T-helper 17 cell (primary cell): ENCODE measurements around the gene OR9A2. TPM values are rescaled to one million over a fixed set of nuclear protein-coding genes. Genes with fewer than 3 reads are reported as not detected.

Experiments
- ATAC-seq: fragments of 150-1000 bp; cut with Tn5 transposase; 2 replicates; pipeline ENCODE4 v1.10.0; 2021; ENCODE audit warnings: mild to moderate bottlenecking, moderate library complexity
- DNase-seq, 3 donors: peaks; one replicate each; pipeline versions ENCODE4 v3.0.0 to v3.0.0-alpha.2; 2020 to 2021
- H3K9me3 ChIP-seq: one replicate; pipeline ENCODE4 v1.7.0; 2013; ENCODE audit warnings: low read length, mild to moderate bottlenecking; ENCODE audit not compliant: control insufficient read depth, poor library complexity, severe bottlenecking
- H3K27ac Mint-ChIP-seq: one replicate; pipeline ENCODE4 v1.8.0; 2022; ENCODE audit warnings: mild to moderate bottlenecking, moderate library complexity, mixed read lengths
- H3K27me3 Mint-ChIP-seq: one replicate; pipeline ENCODE4 v1.8.0; 2022; ENCODE audit warnings: mixed read lengths
- H3K36me3 Mint-ChIP-seq: one replicate; pipeline ENCODE4 v1.8.0; 2022; ENCODE audit warnings: low read depth, mixed read lengths
- H3K4me1 Mint-ChIP-seq: one replicate; pipeline ENCODE4 v1.8.0; 2022; ENCODE audit warnings: mild to moderate bottlenecking, mixed read lengths
- H3K4me3 Mint-ChIP-seq: one replicate; pipeline ENCODE4 v1.8.0; 2022; ENCODE audit warnings: mild to moderate bottlenecking, moderate library complexity, mixed read lengths
- total RNA-seq, 4 donors: library from RNA in 2 of 4; stranded (reverse) in 2 of 4; gene quantifications; one replicate each; pipeline ENCODE4 v1.2.3 and lab custom pipeline; 2022 to 2026

The OR9A2 gene, protein sequence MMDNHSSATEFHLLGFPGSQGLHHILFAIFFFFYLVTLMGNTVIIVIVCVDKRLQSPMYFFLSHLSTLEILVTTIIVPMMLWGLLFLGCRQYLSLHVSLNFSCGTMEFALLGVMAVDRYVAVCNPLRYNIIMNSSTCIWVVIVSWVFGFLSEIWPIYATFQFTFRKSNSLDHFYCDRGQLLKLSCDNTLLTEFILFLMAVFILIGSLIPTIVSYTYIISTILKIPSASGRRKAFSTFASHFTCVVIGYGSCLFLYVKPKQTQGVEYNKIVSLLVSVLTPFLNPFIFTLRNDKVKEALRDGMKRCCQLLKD
- total RNA-seq (not detected), total RNA-seq (lab: John Stamatoyannopoulos, UW) (0 reads per million in 2 donors)

DNA sequence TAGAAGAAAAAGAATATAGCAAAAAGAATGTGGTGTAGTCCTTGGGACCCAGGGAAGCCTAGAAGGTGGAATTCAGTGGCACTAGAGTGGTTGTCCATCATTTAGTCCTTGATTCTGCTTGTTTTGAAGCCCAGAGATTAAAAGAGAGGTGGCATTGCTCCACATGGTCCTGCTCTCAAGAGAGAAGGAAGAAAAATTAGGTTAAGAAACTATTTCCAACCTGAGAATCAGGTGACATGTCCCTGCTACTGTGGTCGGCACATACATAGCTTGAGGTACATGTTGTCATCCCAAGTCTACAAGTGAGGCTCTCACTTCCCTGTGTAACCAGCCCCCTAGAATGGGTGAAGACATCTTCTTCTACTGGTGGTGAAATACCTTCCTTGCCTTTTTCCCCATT, at the start of gene OR9A2:
OR9A2 (minus strand) TSS at position 101 of the 400 bp plus-strand sequence; CDS start at position 101, 0 bp downstream.
- peaks cover 2% of the 10 kb centered on the region for H3K36me3 Mint-ChIP-seq
- ATAC-seq (no peak), DNase-seq (no peak)
- no peak within 1 kb of the TSS for H3K27ac Mint-ChIP-seq
- H3K27me3 Mint-ChIP-seq: peaks cover 50% of the 10 kb centered on the region
- H3K9me3 ChIP-seq: no peaks in the 10 kb centered on the region
- H3K4me1 Mint-ChIP-seq: no peaks in the 10 kb centered on the region
- H3K4me3 Mint-ChIP-seq: no peak within 1 kb of the TSS

- H3K27ac Mint-ChIP-seq: no peak overlapping the region
- H3K4me3 Mint-ChIP-seq: no peak overlapping the region
- peaks cover 52% of the 10 kb centered on the region for H3K27me3 Mint-ChIP-seq
- DNase-seq (no peak), ATAC-seq (no peak)
- H3K4me1 Mint-ChIP-seq: no peaks in the 10 kb centered on the region
- H3K9me3 ChIP-seq: no peaks in the 10 kb centered on the region
- no peaks in the 10 kb centered on the region for H3K36me3 Mint-ChIP-seq
Observed at GRCh38 chr7:143074141-143074540, 47.2 kb upstream of the OR9A2 start.

GRCh38 chr7:143073556-143073955, 46.6 kb upstream of the OR9A2 start:
- Mint-ChIP-seq H3K4me3 (no peak overlapping the region), H3K36me3 (no peaks in the 10 kb centered on the region), H3K27ac (no peak overlapping the region), H3K27me3 (peaks cover 50% of the 10 kb centered on the region), H3K4me1 (no peaks in the 10 kb centered on the region)
- ATAC-seq (no peak), DNase-seq (no peak)
- no peaks in the 10 kb centered on the region for H3K9me3 ChIP-seq

GRCh38 chr7:143069912-143070500, 43.1 kb upstream of the OR9A2 start:
- no peaks in the 10 kb centered on the region for H3K36me3 Mint-ChIP-seq
- H3K9me3 ChIP-seq: no peaks in the 10 kb centered on the region
- H3K4me1 Mint-ChIP-seq: no peaks in the 10 kb centered on the region
- peaks cover 33% of the 10 kb centered on the region for H3K27me3 Mint-ChIP-seq
- DNase-seq (no peak), ATAC-seq (no peak)
- no peak overlapping the region for H3K27ac Mint-ChIP-seq
- H3K4me3 Mint-ChIP-seq: no peak overlapping the region

GRCh38 chr7:143068446-143068845, 41.5 kb upstream of the OR9A2 start:
- Mint-ChIP-seq H3K36me3 (no peaks in the 10 kb centered on the region), H3K4me3 (no peak overlapping the region), H3K27me3 (peaks cover 24% of the 10 kb centered on the region), H3K27ac (no peak overlapping the region), H3K4me1 (no peaks in the 10 kb centered on the region)
- ATAC-seq (no peak), DNase-seq (no peak)
- no peaks in the 10 kb centered on the region for H3K9me3 ChIP-seq

DNA sequence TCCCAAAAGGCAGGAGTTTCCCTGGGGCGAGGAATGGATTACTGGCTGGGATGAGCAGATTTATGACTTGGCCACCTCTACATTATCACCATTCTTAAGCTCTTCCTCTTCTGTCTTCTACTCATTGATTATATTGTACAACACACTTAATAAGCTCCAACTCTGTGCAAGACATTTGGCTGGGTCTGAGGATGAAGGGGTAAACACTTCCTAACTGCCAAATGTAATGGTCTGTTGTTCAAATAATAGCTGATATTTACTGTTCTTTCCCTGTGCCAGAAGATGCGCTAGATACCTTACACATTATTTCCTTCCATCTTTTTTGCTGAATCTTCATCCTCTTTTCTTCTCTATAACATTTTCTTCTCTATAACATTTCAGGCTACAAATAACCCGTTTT, 36.8 kb upstream of the OR9A2 start:
- ATAC-seq (no peak), DNase-seq (no peak)
- H3K4me1 Mint-ChIP-seq: no peaks in the 10 kb centered on the region
- H3K36me3 Mint-ChIP-seq: peaks cover 3% of the 10 kb centered on the region
- no peak overlapping the region for H3K4me3 Mint-ChIP-seq
- H3K27me3 Mint-ChIP-seq: peaks cover 22% of the 10 kb centered on the region
- H3K9me3 ChIP-seq: no peaks in the 10 kb centered on the region
- no peak overlapping the region for H3K27ac Mint-ChIP-seq

DNA sequence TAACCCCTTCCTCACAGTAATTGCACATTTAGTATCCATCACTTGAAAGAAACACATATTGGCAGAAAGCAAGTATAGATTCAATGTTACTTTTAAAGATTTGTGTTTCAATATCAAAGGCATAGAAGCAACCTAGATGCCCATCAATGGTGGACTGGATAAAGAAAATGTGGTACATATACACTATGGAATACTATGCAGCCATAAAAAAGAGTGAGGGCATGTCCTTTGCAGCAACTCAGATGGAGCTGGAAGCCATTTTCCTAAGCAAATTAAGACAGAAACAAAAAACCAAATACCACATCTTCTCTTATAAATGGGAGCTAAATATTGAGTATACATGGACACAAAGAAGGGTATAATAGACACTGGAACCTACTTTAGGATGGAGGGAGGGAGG, 28.8 kb upstream of the OR9A2 start:
- no peak for ATAC-seq
- Mint-ChIP-seq H3K27me3 (peaks cover 58% of the 10 kb centered on the region), H3K36me3 (peaks cover 5% of the 10 kb centered on the region), H3K4me1 (no peaks in the 10 kb centered on the region), H3K27ac (no peak overlapping the region), H3K4me3 (no peak overlapping the region)
- no peak for DNase-seq
- no peaks in the 10 kb centered on the region for H3K9me3 ChIP-seq

GRCh38 chr7:143054621-143055020, 27.7 kb upstream of the OR9A2 start:
- no peak for ATAC-seq
- Mint-ChIP-seq H3K27me3 (peaks cover 61% of the 10 kb centered on the region), H3K4me1 (no peaks in the 10 kb centered on the region), H3K27ac (no peak overlapping the region), H3K4me3 (no peak overlapping the region), H3K36me3 (peaks cover 5% of the 10 kb centered on the region)
- H3K9me3 ChIP-seq: no peaks in the 10 kb centered on the region
- no peak for DNase-seq

GRCh38 chr7:143052041-143052440, 25.1 kb upstream of the OR9A2 start, which contains the start of gene OR6V1:
OR6V1 (plus strand) TSS chr7:143052341; CDS start chr7:143052341, 0 bp downstream.
- Mint-ChIP-seq H3K27ac (no peak within 1 kb of the TSS), H3K4me3 (no peak within 1 kb of the TSS), H3K36me3 (peaks cover 5% of the 10 kb centered on the region), H3K4me1 (no peaks in the 10 kb centered on the region), H3K27me3 (peaks cover 44% of the 10 kb centered on the region)
- DNase-seq: no peak
- no peaks in the 10 kb centered on the region for H3K9me3 ChIP-seq
- ATAC-seq: no peak

GRCh38 chr7:143050931-143051330, 24.0 kb upstream of the OR9A2 start:
- DNase-seq: no peak
- no peak overlapping the region for H3K4me3 Mint-ChIP-seq
- peaks cover 5% of the 10 kb centered on the region for H3K36me3 Mint-ChIP-seq
- H3K27ac Mint-ChIP-seq: no peak overlapping the region
- peaks cover 49% of the 10 kb centered on the region for H3K27me3 Mint-ChIP-seq
- H3K4me1 Mint-ChIP-seq: peaks cover 2% of the 10 kb centered on the region
- H3K9me3 ChIP-seq: no peaks in the 10 kb centered on the region
- ATAC-seq: no peak

DNA sequence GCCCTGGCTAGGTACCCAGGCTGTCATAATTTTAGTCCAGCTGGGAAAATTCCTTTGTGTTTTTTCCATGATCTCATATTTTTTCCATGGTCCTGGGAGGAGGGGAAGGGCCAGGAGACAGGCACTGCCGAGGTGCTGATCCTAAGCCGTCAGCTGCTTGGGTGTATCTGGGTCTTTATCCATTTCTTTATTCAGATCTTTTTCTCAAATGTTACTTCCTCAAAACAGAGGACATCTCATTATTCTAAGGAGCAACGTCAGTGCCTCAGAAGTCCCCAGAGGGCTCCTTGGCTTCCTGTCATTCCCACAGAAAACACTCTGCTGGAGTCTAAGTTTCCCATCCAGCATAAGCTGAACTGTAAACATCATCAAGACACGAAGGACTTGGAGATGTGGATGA, 22.4 kb upstream of the OR9A2 start:
- Mint-ChIP-seq H3K27me3 (peaks cover 51% of the 10 kb centered on the region), H3K27ac (no peak overlapping the region), H3K4me3 (no peak overlapping the region), H3K36me3 (peaks cover 5% of the 10 kb centered on the region), H3K4me1 (peaks cover 2% of the 10 kb centered on the region)
- no peak for ATAC-seq
- no peak for DNase-seq
- no peaks in the 10 kb centered on the region for H3K9me3 ChIP-seq

DNA sequence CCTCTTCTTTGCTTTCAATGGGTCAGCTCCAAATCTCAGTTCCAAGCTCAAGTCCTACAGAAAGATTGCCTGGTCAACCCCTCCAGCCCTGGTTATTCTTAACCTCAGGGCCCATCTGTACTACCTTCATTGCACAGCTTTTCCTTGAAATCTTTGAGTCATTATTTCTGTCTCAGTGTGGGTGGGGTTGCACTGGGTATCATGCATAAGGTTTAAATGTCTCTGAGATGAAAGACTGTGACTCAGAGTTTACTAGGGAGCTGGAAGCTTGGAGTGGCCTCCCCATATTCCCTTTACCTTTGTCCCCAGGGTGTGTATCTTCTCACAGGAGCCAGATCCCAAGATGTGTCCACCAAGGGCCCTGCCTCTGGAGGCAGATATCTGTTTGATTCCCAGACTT, 21.9 kb upstream of the OR9A2 start:
- Mint-ChIP-seq H3K27ac (no peak overlapping the region), H3K27me3 (peaks cover 49% of the 10 kb centered on the region), H3K4me1 (peaks cover 2% of the 10 kb centered on the region), H3K36me3 (peaks cover 5% of the 10 kb centered on the region), H3K4me3 (no peak overlapping the region)
- no peaks in the 10 kb centered on the region for H3K9me3 ChIP-seq
- ATAC-seq (no peak), DNase-seq (no peak)

DNA sequence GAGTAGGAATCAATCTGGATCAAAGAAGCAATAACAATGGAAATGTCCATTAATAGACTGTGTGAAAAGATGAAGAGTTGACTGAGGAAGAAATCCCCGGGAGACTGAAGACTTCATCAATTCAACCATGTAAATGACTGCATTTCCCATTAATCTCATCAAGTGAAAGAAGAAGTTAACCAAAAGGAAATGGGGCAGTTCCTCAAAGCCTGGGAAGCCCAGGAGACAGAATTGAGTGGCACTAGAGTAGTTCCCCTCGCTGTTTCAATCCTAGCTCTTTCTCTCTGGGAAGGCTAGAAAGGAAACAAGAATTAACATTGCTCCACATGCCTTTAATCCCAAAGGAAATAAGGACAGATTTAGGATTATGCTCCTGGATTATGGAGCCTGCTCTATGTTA, 20.4 kb upstream of the OR9A2 start:
- no peaks in the 10 kb centered on the region for H3K9me3 ChIP-seq
- H3K36me3 Mint-ChIP-seq: peaks cover 7% of the 10 kb centered on the region
- H3K4me3 Mint-ChIP-seq: peak overlapping the region; percentile 15
- peaks cover 46% of the 10 kb centered on the region for H3K27me3 Mint-ChIP-seq
- no peak for ATAC-seq
- peaks cover 4% of the 10 kb centered on the region for H3K4me1 Mint-ChIP-seq
- DNase-seq: no peak
- no peak overlapping the region for H3K27ac Mint-ChIP-seq

DNA sequence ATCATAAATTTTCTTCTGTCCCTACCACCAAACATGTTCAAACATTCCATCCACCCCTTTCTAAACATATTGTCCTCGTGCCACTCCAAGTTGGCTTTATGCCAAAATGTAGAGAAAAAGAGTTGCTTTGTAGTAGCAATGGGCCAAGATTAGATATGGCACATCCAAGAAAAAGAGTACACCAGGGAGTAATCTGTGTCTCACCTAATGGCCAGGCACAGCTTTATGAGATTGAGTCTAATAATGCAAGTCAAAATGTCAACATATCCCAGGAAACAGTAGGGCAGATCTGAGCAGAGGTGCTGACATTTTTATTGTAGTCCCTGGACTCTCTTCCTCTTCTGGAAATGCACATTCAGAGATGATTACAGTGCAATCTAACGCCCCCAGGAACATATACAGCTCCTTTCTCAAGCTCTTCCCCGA, 19.5 kb upstream of the OR9A2 start:
- Mint-ChIP-seq H3K27ac (no peak overlapping the region), H3K4me3 (no peak overlapping the region), H3K27me3 (peaks cover 51% of the 10 kb centered on the region), H3K36me3 (peaks cover 3% of the 10 kb centered on the region), H3K4me1 (peaks cover 4% of the 10 kb centered on the region)
- no peaks in the 10 kb centered on the region for H3K9me3 ChIP-seq
- no peak for ATAC-seq
- no peak for DNase-seq
